Stimulated activated CD4-positive, alpha-beta T cell treated with anti-CD3 and anti-CD28 coated beads, Interleukin-1b, Interleukin-23, amount 100 ng/mL, for 1 hour (primary cell): ENCODE results near the gene MBLAC1.

Experiments
- DNase-seq, 2 donors: peaks; one replicate each; pipeline ENCODE4 v3.0.0-alpha.2; 2020; ENCODE audit warnings: low read depth in 2 of 2

Gene MBLAC1

GRCh38 chr7:100171087-100171681, 44.4 kb downstream of the MBLAC1 start:
- no peak for DNase-seq

GRCh38 chr7:100171840-100172239, 45.1 kb downstream of the MBLAC1 start:
- DNase-seq, result no peak

- no peak for DNase-seq
Measured at GRCh38 chr7:100173806-100174495, 47.2 kb downstream of the MBLAC1 start.

- DNase-seq, result no peak
Measured at GRCh38 chr7:100174582-100174981, 47.8 kb downstream of the MBLAC1 start.

- no peak for DNase-seq
Measured at GRCh38 chr7:100175296-100175935, 48.6 kb downstream of the MBLAC1 start.

- no peak for DNase-seq
Measured at GRCh38 chr7:100176096-100177044, 49.6 kb downstream of the MBLAC1 start.

- peak; percentile 96 to 98 for DNase-seq
Measured at GRCh38 chr7:100177045-100178001, 50.6 kb downstream of the MBLAC1 start, which contains the start of the genes GPC2 and STAG3. GPC2 (minus strand) TSS chr7:100177381; CDS start chr7:100177199, 182 bp downstream. STAG3 (plus strand) TSS chr7:100177918; CDS start chr7:100180557, 2,639 bp downstream.
